ENCODE data around the gene ELK4.

The ELK4 gene

GRCh38 chr1:205598841-205599668, 32.8 kb downstream of the ELK4 start:
- DNase-seq (ENCODE audit: low read depth in 2 of 3, low spot score in 1 of 3), result no peak

- no peak for DNase-seq (ENCODE audit: low read depth in 2 of 3, low spot score in 1 of 3)
Measured at GRCh38 chr1:205597691-205598314, 34.0 kb downstream of the ELK4 start.

GRCh38 chr1:205596876-205597275, 34.9 kb downstream of the ELK4 start:
- DNase-seq (ENCODE audit: low read depth in 2 of 3, low spot score in 1 of 3), result no peak

GRCh38 chr1:205595861-205596260, 36.0 kb downstream of the ELK4 start:
- DNase-seq (ENCODE audit: low read depth in 2 of 3, low spot score in 1 of 3), result no peak

GRCh38 chr1:205595435-205595834, 36.4 kb downstream of the ELK4 start:
- no peak for DNase-seq (ENCODE audit: low read depth in 2 of 3, low spot score in 1 of 3)

GRCh38 chr1:205594846-205595245, 37.0 kb downstream of the ELK4 start:
- DNase-seq (ENCODE audit: low read depth in 2 of 3, low spot score in 1 of 3), result no peak

GRCh38 chr1:205593967-205594366, 37.8 kb downstream of the ELK4 start:
- DNase-seq (ENCODE audit: low read depth in 2 of 3, low spot score in 1 of 3), result no peak

- DNase-seq (ENCODE audit: low read depth in 2 of 3, low spot score in 1 of 3), result no peak
Measured at GRCh38 chr1:205593532-205593931, 38.3 kb downstream of the ELK4 start.

GRCh38 chr1:205592443-205593003, 39.3 kb downstream of the ELK4 start:
- no peak for DNase-seq (ENCODE audit: low read depth in 2 of 3, low spot score in 1 of 3)

GRCh38 chr1:205591522-205592351, 40.1 kb downstream of the ELK4 start:
- peak; percentile 83 to 96 (median 85) for DNase-seq (ENCODE audit: low read depth in 2 of 3, low spot score in 1 of 3)

GRCh38 chr1:205590777-205591513, 40.9 kb downstream of the ELK4 start:
- DNase-seq (ENCODE audit: low read depth in 2 of 3, low spot score in 1 of 3), result no peak

- DNase-seq (ENCODE audit: low read depth in 2 of 3, low spot score in 1 of 3), result no peak
Measured at GRCh38 chr1:205590457-205590768, 41.4 kb downstream of the ELK4 start.

GRCh38 chr1:205589618-205590456, 42.0 kb downstream of the ELK4 start:
- DNase-seq (ENCODE audit: low read depth in 2 of 3, low spot score in 1 of 3), result no peak

GRCh38 chr1:205589046-205589445, 42.8 kb downstream of the ELK4 start:
- no peak for DNase-seq (ENCODE audit: low read depth in 2 of 3, low spot score in 1 of 3)

GRCh38 chr1:205588636-205589035, 43.2 kb downstream of the ELK4 start:
- DNase-seq (ENCODE audit: low read depth in 2 of 3, low spot score in 1 of 3), result peak in 2 of 3 donors; percentile 10 to 16

- no peak for DNase-seq (ENCODE audit: low read depth in 2 of 3, low spot score in 1 of 3)
Measured at GRCh38 chr1:205587581-205587980, 44.2 kb downstream of the ELK4 start.

- no peak for DNase-seq (ENCODE audit: low read depth in 2 of 3, low spot score in 1 of 3)
Measured at GRCh38 chr1:205585835-205586785, 45.7 kb downstream of the ELK4 start.

GRCh38 chr1:205585169-205585834, 46.5 kb downstream of the ELK4 start:
- DNase-seq (ENCODE audit: low read depth in 2 of 3, low spot score in 1 of 3), result no peak
